UCSD-AML1 (cell line): ENCODE measurements around the gene PTK6.
"Not testable (repeated sequence)": the region's sequence is repeated elsewhere in the genome, so short reads cannot be mapped to it uniquely, and the experiment has no call there.

Experiments
- DNase-seq: peaks from one replicate; lab custom pipeline; 2025; ENCODE audit not compliant: unreplicated experiment; lab: John Stamatoyannopoulos, UW

PTK6 gene

GRCh38 chr20:63559485-63560332 lies 22.5 kb upstream of the PTK6 start:
- DNase-seq = not testable (repeated sequence)

- no peak for DNase-seq
Measured at GRCh38 chr20:63558804-63559484, 21.8 kb upstream of the PTK6 start.

GRCh38 chr20:63557481-63557891 lies 20.3 kb upstream of the PTK6 start:
- DNase-seq = no peak

DNA sequence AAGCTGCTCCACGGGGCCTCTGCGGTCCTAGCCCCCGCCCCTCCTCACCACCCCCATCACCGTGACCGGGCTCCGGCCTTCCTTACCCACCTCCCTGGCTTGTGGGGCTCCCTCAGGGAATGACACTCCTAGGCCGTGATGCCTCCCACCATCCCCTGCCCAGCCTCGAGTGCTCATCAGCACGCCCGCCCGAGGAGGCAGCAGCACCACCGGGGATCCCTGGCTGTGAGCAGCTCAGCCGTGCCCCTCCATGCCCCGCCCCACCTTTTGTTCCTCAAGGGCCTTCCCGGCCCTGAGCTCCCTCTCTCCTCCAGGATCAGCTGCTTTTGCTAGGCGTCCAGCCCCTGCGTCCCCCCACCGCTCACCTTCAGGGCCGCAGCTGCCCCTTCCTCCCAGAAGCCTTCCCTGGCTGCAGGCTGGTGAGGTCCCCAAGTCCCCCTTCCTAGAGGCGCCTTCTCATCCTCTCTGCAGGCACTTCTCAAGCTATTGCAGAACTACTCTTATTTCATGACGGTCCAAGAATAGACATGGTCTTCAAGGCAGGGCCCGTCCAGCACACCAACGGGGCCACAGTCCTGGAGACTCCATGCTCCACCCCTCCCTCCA lies 19.8 kb upstream of the PTK6 start:
- no peak for DNase-seq

- DNase-seq = no peak
Measured at GRCh38 chr20:63555661-63556381, 18.6 kb upstream of the PTK6 start.

DNA sequence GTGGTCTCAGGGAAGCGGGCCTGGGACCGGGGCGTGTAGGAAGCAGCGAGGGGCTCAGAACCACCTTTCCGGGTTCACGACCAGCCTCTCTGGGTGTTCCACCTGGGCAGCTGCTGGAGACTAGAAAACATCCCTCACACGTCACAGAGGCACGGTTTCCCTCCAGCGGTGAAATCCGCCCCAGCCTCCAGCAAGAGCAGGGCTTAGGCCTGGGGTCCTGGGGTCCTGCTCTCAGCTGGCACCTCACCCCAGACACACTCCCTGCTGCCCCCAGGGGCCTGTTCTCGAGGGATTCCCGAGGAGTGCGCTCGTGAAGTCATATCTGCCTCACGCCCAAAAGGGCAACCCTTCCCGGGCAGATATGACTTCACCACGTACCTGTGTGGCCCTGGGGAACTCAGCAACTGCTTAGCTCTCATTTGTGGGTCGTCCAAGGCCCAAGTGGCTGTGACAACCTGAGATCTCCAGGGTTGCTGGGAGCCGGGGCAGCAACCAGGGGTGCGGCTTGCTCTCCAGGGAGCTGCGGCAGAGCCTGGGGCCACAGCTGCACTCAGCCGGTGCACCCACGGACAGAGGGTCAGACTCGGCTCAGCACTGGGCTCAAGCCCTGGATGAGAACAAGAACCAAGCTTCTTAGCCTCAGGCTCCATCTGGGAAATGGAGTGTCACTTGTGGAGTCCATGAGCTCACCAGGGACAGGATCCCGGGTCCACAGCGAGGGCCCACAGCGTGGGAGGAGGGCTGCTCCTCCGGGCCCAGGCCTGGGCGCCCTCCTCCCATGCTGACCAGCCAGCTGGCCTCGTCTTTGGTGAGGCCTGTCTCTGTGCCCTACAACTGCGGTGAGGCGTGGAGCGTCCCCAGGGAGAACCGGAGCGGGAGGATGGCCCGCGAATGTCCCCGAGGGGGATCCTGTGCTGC lies 17.4 kb upstream of the PTK6 start:
- DNase-seq = no peak

GRCh38 chr20:63553933-63554290 lies 16.7 kb upstream of the PTK6 start, which contains the start of gene FNDC11:
Gene FNDC11 (plus strand): TSS chr20:63554159. CDS start chr20:63555664, 1,505 bp downstream.
- DNase-seq = peak; percentile 52

GRCh38 chr20:63553251-63553932 lies 16.2 kb upstream of the PTK6 start:
- peak; percentile 88 for DNase-seq

- DNase-seq = peak; percentile 69
Measured at GRCh38 chr20:63552481-63553249, 15.5 kb upstream of the PTK6 start.

DNA sequence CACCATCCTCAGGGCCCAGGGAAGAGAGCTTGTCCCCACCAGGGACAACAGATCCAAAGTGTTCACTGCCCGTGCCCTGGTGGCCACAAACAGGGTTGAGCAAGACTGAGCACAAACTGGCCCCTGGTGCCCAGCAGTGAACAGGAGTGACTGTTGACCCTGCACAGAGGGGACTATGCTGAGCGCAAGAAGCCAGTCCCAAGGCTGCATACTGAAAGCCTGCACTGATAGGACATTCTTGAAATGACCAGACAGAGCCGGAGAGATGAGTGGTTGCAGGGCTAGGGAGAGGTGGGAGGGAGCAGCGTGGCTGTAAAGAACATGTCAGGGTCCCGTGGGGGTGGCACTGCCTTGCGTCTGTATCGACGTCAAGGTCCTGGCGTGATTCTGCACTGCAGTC lies 13.9 kb upstream of the PTK6 start:
- no peak for DNase-seq

GRCh38 chr20:63549679-63550282 lies 12.6 kb upstream of the PTK6 start:
- no peak for DNase-seq

- DNase-seq = no peak
Measured at GRCh38 chr20:63549019-63549418, 11.8 kb upstream of the PTK6 start.

GRCh38 chr20:63548542-63548941 lies 11.4 kb upstream of the PTK6 start:
- DNase-seq = no peak

DNA sequence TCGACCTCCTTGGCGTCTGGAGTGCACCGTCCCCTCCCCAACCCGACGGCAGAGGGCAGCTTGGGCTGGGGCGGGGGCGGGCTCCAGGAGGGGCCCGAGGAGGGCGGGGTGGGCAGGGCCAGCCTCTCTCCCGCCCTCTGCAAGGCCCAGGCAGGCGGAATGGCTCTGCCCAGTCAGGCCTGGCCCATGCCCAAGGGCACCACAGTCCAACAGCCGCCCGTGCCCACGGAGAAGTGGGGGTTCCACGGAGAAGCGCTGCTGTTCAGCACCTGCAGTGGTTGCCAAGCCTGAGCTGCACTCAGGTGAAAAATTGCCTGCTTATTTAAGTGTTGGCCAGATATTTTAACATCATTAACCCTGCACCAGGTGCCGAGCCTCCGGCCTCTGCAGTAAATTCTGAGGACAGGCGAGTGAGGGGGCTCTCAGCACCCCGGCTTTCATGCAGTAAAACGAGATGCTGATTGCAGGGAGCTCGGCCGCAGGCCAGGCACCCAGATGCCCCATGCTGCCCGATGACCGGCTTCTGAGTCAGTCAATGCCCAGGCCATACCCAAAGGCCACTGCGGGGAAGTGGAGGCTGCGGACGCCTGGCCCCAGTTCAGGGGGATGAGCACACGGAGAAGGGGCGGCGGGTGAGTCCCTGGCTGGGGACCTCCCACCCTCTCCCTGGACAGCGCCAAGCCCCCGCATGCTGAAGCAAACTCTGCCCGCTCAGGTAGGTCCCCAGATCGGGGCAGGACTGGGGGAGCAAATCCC lies 10.7 kb upstream of the PTK6 start, which contains the start of gene SRMS:
SRMS (minus strand) TSS at position 25 of the 756 bp plus-strand sequence. CDS start 286 bp downstream, outside the sequence.
- DNase-seq = no peak

GRCh38 chr20:63546956-63547724 lies 10.0 kb upstream of the PTK6 start:
- DNase-seq = no peak

DNA sequence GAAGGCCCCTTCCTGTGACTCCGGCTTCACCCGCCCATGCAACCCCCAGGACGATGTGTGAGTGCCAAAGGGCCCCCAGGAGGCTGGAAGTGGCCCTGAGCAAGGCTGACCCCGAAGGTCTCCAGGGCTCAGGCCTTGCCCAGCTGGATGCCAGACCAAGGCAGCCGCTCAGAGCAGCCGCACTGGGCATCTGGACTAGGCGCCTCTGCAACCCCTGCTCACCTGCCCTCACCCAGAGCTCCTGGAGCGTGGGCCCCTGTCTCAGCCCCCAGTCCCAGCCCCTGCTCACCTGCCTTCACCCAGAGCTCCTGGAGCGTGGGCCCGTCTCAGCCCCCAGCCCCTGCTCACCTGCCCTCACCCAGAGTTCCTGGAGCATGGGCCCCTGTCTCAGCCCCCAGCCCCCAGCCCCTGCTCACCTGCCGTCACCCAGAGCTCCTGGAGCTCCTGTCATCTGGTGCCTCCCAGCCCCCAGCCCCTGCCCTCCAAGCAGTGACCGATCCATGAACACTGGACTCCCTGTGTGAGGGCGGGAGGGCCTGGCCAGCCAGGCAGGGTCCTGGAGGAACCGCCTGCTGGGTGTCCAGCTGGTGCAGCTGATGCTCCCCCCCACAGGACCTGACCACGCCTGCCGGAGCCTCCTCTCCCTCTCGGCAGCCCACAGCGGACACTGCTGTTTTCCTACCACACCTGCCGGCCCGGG lies 9.2 kb upstream of the PTK6 start:
- DNase-seq = no peak
